RWPE2 (cell line): ENCODE data around the gene GNL3.
A peak's percentile ranks its signal among the peaks of the same experiment; 100 is the strongest.

Source experiments
- ATAC-seq: fragments of 200-7000 bp; cut with Tn5 transposase; 3 replicates; pipeline ENCODE4 v1.9.1; 2021; ENCODE audit warnings: low read depth
- DNase-seq: peaks from one replicate; pipeline ENCODE4 v3.0.0-alpha.2; 2020; ENCODE audit warnings: low spot score
- H3K27ac ChIP-seq: fragments of 450-650 bp; 2 replicates; pipeline ENCODE4 v1.5.1; 2017; ENCODE audit warnings: mild to moderate bottlenecking; ENCODE audit not compliant: poor library complexity, severe bottlenecking
- H3K27me3 ChIP-seq: fragments of 250-450 bp; sonication (Bioruptor Pico); 2 replicates; pipeline ENCODE4 v1.5.1; 2021; ENCODE audit warnings: mild to moderate bottlenecking, moderate library complexity; ENCODE audit not compliant: insufficient read depth, poor library complexity, severe bottlenecking
- H3K36me3 ChIP-seq: fragments of 250-450 bp; sonication (Bioruptor Pico); 2 replicates; pipeline ENCODE4 v1.5.1; 2020; ENCODE audit warnings: low read depth, mild to moderate bottlenecking, moderate library complexity
- H3K4me1 ChIP-seq: fragments of 250-450 bp; sonication (Bioruptor Pico); 2 replicates; pipeline ENCODE4 v1.5.1; 2021; ENCODE audit warnings: mild to moderate bottlenecking, moderate library complexity; ENCODE audit not compliant: insufficient read depth, poor library complexity, severe bottlenecking
- H3K4me3 ChIP-seq: fragments of 250-450 bp; sonication (Bioruptor Pico); 2 replicates; pipeline ENCODE4 v1.5.1; 2021; ENCODE audit warnings: mild to moderate bottlenecking, moderate library complexity; ENCODE audit not compliant: severe bottlenecking
- H3K9me3 ChIP-seq: fragments of 250-450 bp; sonication (Bioruptor Pico); 2 replicates; pipeline ENCODE4 v1.5.1; 2021; ENCODE audit warnings: mild to moderate bottlenecking, moderate library complexity; ENCODE audit not compliant: severe bottlenecking
- CTCF ChIP-seq: fragments of 450-650 bp; IDR thresholded peaks from one replicate; pipeline ENCODE4 v1.5.1; 2017; ENCODE audit warnings: mild to moderate bottlenecking, moderate library complexity; ENCODE audit not compliant: poor library complexity, severe bottlenecking

The GNL3 gene

GRCh38 chr3:52685709-52686691 is at the start of gene GNL3, which contains the start of gene PBRM1:
Gene GNL3, plus strand, starts transcription at chr3:52686032. Its CDS starts 61 bp downstream, at chr3:52686093.
Gene PBRM1, minus strand, starts transcription at chr3:52685913.
- H3K9me3 ChIP-seq, result no peaks in the 10 kb centered on the region
- peak within 1 kb of the TSS; percentile 84 for H3K4me3 ChIP-seq
- no peak for TF ChIP-seq CTCF
- H3K27ac ChIP-seq, result peak within 1 kb of the TSS; percentile 65
- ATAC-seq (peak; percentile 66), DNase-seq (peak; percentile 93)
- H3K27me3 ChIP-seq, result no peaks in the 10 kb centered on the region
- H3K36me3 ChIP-seq, result peaks cover 62% of the 10 kb centered on the region
- H3K4me1 ChIP-seq, result peaks cover 19% of the 10 kb centered on the region

- TF ChIP-seq CTCF, result no peak
- no peak for ATAC-seq
- H3K27me3 ChIP-seq, result no peaks in the 10 kb centered on the region
Measured at GRCh38 chr3:52636673-52637072, 49.2 kb upstream of the GNL3 start.

GRCh38 chr3:52645549-52645948 is 40.3 kb upstream of the GNL3 start:
- Histone ChIP-seq H3K36me3 (peaks cover 90% of the 10 kb centered on the region), H3K4me1 (no peaks in the 10 kb centered on the region), H3K27me3 (no peaks in the 10 kb centered on the region), H3K27ac (no peak overlapping the region), H3K4me3 (no peak overlapping the region), H3K9me3 (no peaks in the 10 kb centered on the region)
- DNase-seq (no peak), ATAC-seq (peak; percentile 44; the same call in 1 of the 3 replicates)
- no peak for TF ChIP-seq CTCF

More at GRCh38 chr3:52636673-52637072, 49.2 kb upstream of the GNL3 start:
- H3K4me1 ChIP-seq, result no peaks in the 10 kb centered on the region
- no peaks in the 10 kb centered on the region for H3K9me3 ChIP-seq
- peaks cover 63% of the 10 kb centered on the region for H3K36me3 ChIP-seq
- H3K27ac ChIP-seq, result no peak overlapping the region
- no peak overlapping the region for H3K4me3 ChIP-seq
- no peak for DNase-seq

- DNase-seq, result no peak
- peaks cover 84% of the 10 kb centered on the region for H3K36me3 ChIP-seq
- peak overlapping the region; percentile 14 for H3K27ac ChIP-seq
- no peak for TF ChIP-seq CTCF
- H3K9me3 ChIP-seq, result no peaks in the 10 kb centered on the region
- no peaks in the 10 kb centered on the region for H3K4me1 ChIP-seq
- ATAC-seq, result peak; percentile 45; the same call in 1 of the 3 replicates
- H3K4me3 ChIP-seq, result no peak overlapping the region
- no peaks in the 10 kb centered on the region for H3K27me3 ChIP-seq
Measured at GRCh38 chr3:52649461-52650210, 36.2 kb upstream of the GNL3 start.
